A549 treated with CORT108297 at 1 μM for 4 hours (cell line): ENCODE measurements around the gene TAF11L6. TPM values are rescaled to one million over a fixed set of nuclear protein-coding genes. Genes with fewer than 3 reads are reported as not detected.

Experiments used
- total RNA-seq: library from RNA; stranded (reverse); fragments of 200-300 nt; extraction: Qiagen RNA extraction; gene quantifications from 5 replicates; pipeline ENCODE4 v1.2.3, GENCODE V29; 2022

The TAF11L6 gene
- total RNA-seq, result not detected in 5 replicates

DNA sequence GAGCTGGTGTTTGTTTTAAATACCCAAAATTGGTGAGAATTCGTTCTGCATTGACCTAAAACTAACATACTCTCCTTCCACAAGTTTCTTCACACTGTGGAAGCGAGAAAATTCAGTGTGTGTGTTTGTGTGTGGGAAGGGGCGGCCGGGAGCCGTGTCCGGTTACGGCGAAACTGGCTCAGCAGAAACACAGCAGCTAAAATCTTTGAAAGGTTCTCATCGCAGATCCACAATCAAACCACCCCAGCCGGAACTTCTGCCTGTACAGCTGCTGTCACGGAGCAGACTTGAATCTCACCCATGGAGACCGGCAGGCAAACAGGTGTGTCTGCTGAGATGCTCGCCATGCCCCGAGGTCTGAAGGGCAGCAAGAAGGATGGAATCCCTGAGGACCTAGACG is at the start of gene TAF11L6:
TAF11L6 (plus strand) TSS at position 301 of the 400 bp plus-strand sequence.

DNA sequence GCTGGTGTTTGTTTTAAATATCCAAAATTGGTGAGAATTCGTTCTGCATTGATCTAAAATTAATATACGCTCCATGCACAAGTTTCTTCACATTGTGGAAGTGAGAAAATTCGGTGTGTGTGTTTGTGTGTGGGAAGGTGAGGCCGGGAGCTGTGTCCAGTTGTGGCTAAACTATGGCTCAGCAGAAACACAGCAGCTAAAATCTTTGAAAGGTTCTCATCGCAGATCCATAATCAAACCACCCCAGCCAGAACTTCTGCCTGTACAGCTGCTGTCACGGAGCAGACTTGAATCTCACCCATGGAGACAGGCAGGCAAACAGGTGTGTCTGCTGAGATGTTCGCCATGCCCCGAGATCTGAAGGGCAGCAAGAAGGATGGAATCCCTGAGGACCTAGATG is 30.5 kb upstream of the TAF11L6 start, which contains the start of gene TAF11L2:
TAF11L2 (plus strand) TSS at position 301 of the 400 bp plus-strand sequence.

GRCh38 chr5:17518067-17518466 is 10.4 kb upstream of the TAF11L6 start, which contains the start of gene TAF11L3:
Gene TAF11L3, plus strand, starts transcription at chr5:17518367.

DNA sequence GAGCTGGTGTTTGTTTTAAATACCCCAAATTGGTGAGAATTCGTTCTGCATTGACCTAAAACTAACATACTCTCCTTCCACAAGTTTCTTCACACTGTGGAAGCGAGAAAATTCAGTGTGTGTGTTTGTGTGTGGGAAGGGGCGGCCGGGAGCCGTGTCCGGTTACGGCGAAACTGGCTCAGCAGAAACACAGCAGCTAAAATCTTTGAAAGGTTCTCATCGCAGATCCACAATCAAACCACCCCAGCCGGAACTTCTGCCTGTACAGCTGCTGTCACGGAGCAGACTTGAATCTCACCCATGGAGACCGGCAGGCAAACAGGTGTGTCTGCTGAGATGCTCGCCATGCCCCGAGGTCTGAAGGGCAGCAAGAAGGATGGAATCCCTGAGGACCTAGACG is 7.0 kb upstream of the TAF11L6 start, which contains the start of gene TAF11L4:
TAF11L4 (plus strand) TSS at position 301 of the 400 bp plus-strand sequence.

DNA sequence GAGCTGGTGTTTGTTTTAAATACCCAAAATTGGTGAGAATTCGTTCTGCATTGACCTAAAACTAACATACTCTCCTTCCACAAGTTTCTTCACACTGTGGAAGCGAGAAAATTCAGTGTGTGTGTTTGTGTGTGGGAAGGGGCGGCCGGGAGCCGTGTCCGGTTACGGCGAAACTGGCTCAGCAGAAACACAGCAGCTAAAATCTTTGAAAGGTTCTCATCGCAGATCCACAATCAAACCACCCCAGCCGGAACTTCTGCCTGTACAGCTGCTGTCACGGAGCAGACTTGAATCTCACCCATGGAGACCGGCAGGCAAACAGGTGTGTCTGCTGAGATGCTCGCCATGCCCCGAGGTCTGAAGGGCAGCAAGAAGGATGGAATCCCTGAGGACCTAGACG is 3.5 kb upstream of the TAF11L6 start, which contains the start of gene TAF11L5:
TAF11L5 (plus strand) TSS at position 301 of the 400 bp plus-strand sequence.

Other genes with a start within 250 kb of the TAF11L6 start
- not detected in 5 replicates for gene TAF11L2, start 30.4 kb upstream of the TAF11L6 start, total RNA-seq
- gene TAF11L3, start 10.3 kb upstream of the TAF11L6 start, total RNA-seq, result not detected in 5 replicates
- not detected in 5 replicates for gene TAF11L4, start 6.9 kb upstream of the TAF11L6 start, total RNA-seq
- gene TAF11L5, start 3.4 kb upstream of the TAF11L6 start, total RNA-seq, result not detected in 5 replicates
- not detected in 5 replicates for gene TAF11L7, start 57.1 kb downstream of the TAF11L6 start, total RNA-seq
- gene TAF11L8, start 62.3 kb downstream of the TAF11L6 start, total RNA-seq, result not detected in 5 replicates
- gene TAF11L9, start 65.7 kb downstream of the TAF11L6 start, total RNA-seq, result not detected in 5 replicates
- not detected in 5 replicates for gene TAF11L10, start 69.2 kb downstream of the TAF11L6 start, total RNA-seq
- gene TAF11L11, start 75.5 kb downstream of the TAF11L6 start, total RNA-seq, result 0.13 to 0.36 TPM (median 0.21 TPM) in 5 replicates
- gene TAF11L12, start 81.7 kb downstream of the TAF11L6 start, total RNA-seq, result 0.11 TPM in 2 of 5 replicates, not detected in the others
- gene TAF11L13, start 103.4 kb downstream of the TAF11L6 start, total RNA-seq, result not detected in 5 replicates
- gene TAF11L14, start 105.8 kb downstream of the TAF11L6 start, total RNA-seq, result not detected in 5 replicates